Measurements from ENCODE around the gene NKIRAS2. TPM values are rescaled to one million over a fixed set of nuclear protein-coding genes. Genes with fewer than 3 reads are reported as not detected.

The NKIRAS2 gene
- total RNA-seq, 1 donor: 27.1 TPM

DNA sequence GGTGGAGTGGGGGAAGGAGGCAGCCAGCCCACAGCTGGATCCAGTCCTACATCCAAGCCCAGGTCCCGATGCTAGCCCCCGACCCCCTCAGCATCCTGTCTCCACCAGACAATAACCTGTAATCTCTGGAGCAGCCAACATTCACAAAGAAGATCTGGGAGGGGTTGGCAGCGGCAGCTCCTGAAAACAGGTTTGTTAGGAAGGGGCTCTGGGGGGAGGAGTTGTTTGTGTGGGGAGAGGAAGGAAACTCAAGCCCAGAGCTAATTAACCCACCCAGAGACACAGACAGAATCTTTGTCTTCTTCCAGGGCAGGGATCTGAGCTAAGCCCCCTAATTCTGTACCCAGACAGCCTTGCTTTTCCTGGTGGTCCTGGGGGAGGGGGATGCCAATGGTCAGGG is 35.1 kb downstream of the NKIRAS2 start:
- TF ChIP-seq, protein P1, sequence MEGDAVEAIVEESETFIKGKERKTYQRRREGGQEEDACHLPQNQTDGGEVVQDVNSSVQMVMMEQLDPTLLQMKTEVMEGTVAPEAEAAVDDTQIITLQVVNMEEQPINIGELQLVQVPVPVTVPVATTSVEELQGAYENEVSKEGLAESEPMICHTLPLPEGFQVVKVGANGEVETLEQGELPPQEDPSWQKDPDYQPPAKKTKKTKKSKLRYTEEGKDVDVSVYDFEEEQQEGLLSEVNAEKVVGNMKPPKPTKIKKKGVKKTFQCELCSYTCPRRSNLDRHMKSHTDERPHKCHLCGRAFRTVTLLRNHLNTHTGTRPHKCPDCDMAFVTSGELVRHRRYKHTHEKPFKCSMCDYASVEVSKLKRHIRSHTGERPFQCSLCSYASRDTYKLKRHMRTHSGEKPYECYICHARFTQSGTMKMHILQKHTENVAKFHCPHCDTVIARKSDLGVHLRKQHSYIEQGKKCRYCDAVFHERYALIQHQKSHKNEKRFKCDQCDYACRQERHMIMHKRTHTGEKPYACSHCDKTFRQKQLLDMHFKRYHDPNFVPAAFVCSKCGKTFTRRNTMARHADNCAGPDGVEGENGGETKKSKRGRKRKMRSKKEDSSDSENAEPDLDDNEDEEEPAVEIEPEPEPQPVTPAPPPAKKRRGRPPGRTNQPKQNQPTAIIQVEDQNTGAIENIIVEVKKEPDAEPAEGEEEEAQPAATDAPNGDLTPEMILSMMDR (IDR thresholded peaks at IDR 0.05; ENCODE audit: insufficient read depth, low read length): no peak
- no peak for DNase-seq (ENCODE audit: low read depth)
- no peak overlapping the region for H3K4me3 ChIP-seq (ENCODE audit: low read depth, low read length)

DNA sequence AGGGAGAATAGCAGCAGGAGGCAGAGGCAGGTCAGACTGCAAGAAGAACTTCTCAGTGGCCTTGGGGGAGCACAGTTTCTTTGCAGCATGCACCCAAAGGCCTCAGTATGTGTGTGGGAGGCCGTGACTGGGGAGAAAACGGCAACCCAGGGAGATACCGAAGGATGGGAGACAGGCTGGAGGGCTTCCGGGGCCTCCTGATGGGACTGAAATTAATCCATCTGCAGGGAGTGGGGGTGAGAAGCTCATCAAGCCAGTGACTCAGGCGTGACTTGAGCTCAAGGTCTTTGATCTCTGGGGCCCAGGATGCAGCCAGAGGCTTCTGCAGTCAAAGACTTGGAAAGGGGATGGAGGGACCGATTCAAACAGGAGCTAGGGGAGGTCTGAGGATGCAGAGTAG is 35.6 kb downstream of the NKIRAS2 start:
- TF ChIP-seq, protein P1 (IDR thresholded peaks at IDR 0.05; ENCODE audit: insufficient read depth, low read length): no peak
- DNase-seq (ENCODE audit: low read depth): no peak
- no peak overlapping the region for H3K4me3 ChIP-seq (ENCODE audit: low read depth, low read length)

DNA sequence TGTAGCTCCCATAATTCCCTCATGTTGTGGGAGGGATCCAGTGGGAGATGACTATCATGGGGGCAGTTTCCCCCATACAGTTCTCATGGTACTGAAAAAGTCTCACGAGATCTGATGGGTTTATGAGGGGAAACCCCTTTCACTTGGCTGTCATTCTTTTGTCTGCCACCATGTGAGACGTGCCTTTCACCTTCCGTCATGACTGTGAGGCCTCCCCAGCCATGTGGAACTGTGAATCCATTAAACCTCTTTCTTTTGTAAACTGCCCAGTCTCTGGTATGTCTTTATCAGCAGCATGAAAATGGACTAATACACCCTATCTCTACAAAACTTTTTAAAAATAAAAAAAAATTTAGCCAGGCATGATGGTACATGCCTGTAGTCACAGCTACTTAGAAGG is 36.7 kb downstream of the NKIRAS2 start:
- H3K4me3 ChIP-seq (ENCODE audit: low read depth, low read length): no peak overlapping the region
- TF ChIP-seq, protein P1 (IDR thresholded peaks at IDR 0.05; ENCODE audit: insufficient read depth, low read length): no peak
- DNase-seq (ENCODE audit: low read depth): no peak

DNA sequence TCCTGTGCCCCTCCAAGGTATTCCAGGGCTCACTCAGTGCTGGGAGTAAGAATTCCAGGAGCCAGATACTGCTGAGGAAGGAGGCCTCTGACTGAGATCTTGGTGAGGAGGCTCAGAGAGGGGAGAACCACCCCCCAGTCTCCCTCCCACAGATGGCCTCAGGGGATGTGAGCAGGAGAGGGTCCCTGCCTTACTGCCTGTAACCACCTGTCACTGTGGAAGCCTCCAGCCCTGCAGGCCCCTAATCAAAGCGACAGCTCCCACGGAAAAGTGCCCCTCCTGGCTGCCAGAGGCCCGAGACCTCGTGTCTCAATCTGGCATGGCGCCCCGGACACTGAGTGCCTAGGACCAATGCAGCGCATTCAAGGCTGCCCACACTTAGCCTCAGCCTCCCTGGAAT is 38.2 kb downstream of the NKIRAS2 start:
- TF ChIP-seq, protein P1 (IDR thresholded peaks at IDR 0.05; ENCODE audit: insufficient read depth, low read length): no peak

DNA sequence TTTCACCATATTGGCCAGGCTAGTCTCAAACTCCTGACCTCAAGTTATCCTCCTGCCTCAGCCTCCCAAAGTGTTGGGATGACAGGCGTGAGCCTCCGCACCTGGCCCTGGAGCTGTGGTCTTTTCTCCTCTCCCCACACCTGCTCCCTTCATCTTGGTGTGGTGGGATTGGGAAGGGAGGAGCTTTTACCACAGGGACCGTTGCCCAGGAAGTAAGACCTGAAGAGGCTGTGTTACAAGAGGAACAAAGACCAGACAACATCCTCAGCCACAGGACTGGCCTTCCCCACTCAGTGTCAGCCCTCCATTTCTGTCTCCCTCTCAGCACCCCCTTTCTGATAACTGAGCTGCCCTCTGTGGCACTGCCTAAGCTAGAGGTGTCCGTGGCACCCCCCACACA is 39.9 kb downstream of the NKIRAS2 start:
- TF ChIP-seq, protein P1 (IDR thresholded peaks at IDR 0.05; ENCODE audit: insufficient read depth, low read length): no peak

More for the DNA sequence above, 38.2 kb downstream of the NKIRAS2 start:
- no peak for DNase-seq (ENCODE audit: low read depth)
- H3K4me3 ChIP-seq (ENCODE audit: low read depth, low read length): no peak overlapping the region

DNA sequence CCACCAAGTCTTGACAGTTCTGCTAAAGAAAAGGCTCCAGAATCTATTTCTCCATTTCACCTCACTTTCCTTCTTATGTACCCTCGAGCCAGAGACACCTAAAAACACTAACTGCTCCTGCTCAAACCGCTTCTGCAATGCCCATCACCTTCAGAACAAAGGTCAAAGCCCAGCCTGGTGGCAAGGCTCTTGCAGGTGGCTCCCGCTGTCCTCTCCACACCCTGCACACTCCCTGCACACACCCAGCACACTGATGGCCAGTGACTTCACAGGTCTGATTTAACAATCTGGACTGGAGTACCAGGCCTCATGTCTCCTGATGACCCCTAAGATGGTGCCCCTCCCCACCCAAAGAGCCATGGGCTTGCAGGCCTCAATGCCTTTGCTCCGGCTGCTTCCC is 40.3 kb downstream of the NKIRAS2 start:
- TF ChIP-seq, protein P1 (IDR thresholded peaks at IDR 0.05; ENCODE audit: insufficient read depth, low read length): no peak
- H3K4me3 ChIP-seq (ENCODE audit: low read depth, low read length): no peak overlapping the region
- no peak for DNase-seq (ENCODE audit: low read depth)

More for the DNA sequence above, 39.9 kb downstream of the NKIRAS2 start:
- no peak for DNase-seq (ENCODE audit: low read depth)
- no peak overlapping the region for H3K4me3 ChIP-seq (ENCODE audit: low read depth, low read length)

Data from fibroblast of the aortic adventitia (primary cell).